ENCODE data around the gene MTOR. TPM values are rescaled to one million over a fixed set of nuclear protein-coding genes. Genes with fewer than 3 reads are reported as not detected.

Gene MTOR
- total and polyA plus RNA-seq, 4 donors = 15.1 to 36.6 (median 26.9) TPM

GRCh38 chr1:11252538-11252937 is 9.8 kb downstream of the MTOR start:
- Histone ChIP-seq H3K36me3 (ENCODE audit: control insufficient read depth in 4 of 4, insufficient read depth in 4 of 4, low read length in 4 of 4) (peaks cover 25 to 46% (median 41%) of the 10 kb centered on the region in 4 donors), H3K27me3 (ENCODE audit: control insufficient read depth in 3 of 3, insufficient read depth in 3 of 3, low read length in 2 of 3) (no peaks in the 10 kb centered on the region), H3K4me3 (no peak overlapping the region), H3K4me1 (ENCODE audit: control insufficient read depth in 5 of 5, insufficient read depth in 5 of 5, low read length in 5 of 5) (no peaks in the 10 kb centered on the region), H3K9me3 (ENCODE audit: control insufficient read depth in 4 of 4, insufficient read depth in 3 of 4, low read length in 3 of 4) (no peaks in the 10 kb centered on the region), H3K9ac (ENCODE audit: insufficient read depth in 1 of 2, low read length in 2 of 2) (no peak overlapping the region), H3K27ac (ENCODE audit: low read depth in 1 of 2, low read length in 1 of 2) (no peak overlapping the region)
- ATAC-seq (ENCODE audit: insufficient read depth, low FRiP score) (no peak), DNase-seq (no peak)
- TF ChIP-seq CTCF (IDR thresholded peaks at IDR 0.05; ENCODE audit: control extremely low read depth, extremely low read depth) = no peak
- 97% methylated on average over 8 of the region's 8 CpGs for WGBS, 2 donors

- H3K36me3 ChIP-seq (ENCODE audit: control insufficient read depth in 4 of 4, insufficient read depth in 4 of 4, low read length in 4 of 4) = peaks cover 35 to 45% (median 41%) of the 10 kb centered on the region in 4 donors
These were observed 14.2 kb downstream of the MTOR start for GRCh38 chr1:11248169-11248568.

GRCh38 chr1:11245904-11246719 is 16.2 kb downstream of the MTOR start:
- Histone ChIP-seq H3K4me3 (no peak overlapping the region), H3K27me3 (ENCODE audit: control insufficient read depth in 3 of 3, insufficient read depth in 3 of 3, low read length in 2 of 3) (no peaks in the 10 kb centered on the region), H3K36me3 (ENCODE audit: control insufficient read depth in 4 of 4, insufficient read depth in 4 of 4, low read length in 4 of 4) (peaks cover 29 to 44% (median 38%) of the 10 kb centered on the region in 4 donors), H3K27ac (ENCODE audit: low read depth in 1 of 2, low read length in 1 of 2) (no peak overlapping the region), H3K9ac (ENCODE audit: insufficient read depth in 1 of 2, low read length in 2 of 2) (no peak overlapping the region), H3K9me3 (ENCODE audit: control insufficient read depth in 4 of 4, insufficient read depth in 3 of 4, low read length in 3 of 4) (no peaks in the 10 kb centered on the region), H3K4me1 (ENCODE audit: control insufficient read depth in 5 of 5, insufficient read depth in 5 of 5, low read length in 5 of 5) (no peaks in the 10 kb centered on the region)
- WGBS, 2 donors = 87 to 89% methylated on average over 7 of the region's 7 CpGs
- no peak for TF ChIP-seq CTCF (IDR thresholded peaks at IDR 0.05; ENCODE audit: control extremely low read depth, extremely low read depth)
- ATAC-seq (ENCODE audit: insufficient read depth, low FRiP score) (no peak), DNase-seq (no peak)

More at GRCh38 chr1:11248169-11248568, 14.2 kb downstream of the MTOR start:
- H3K27ac ChIP-seq (ENCODE audit: low read depth in 1 of 2, low read length in 1 of 2) = no peak overlapping the region
- no peaks in the 10 kb centered on the region for H3K27me3 ChIP-seq (ENCODE audit: control insufficient read depth in 3 of 3, insufficient read depth in 3 of 3, low read length in 2 of 3)
- no peak for DNase-seq
- TF ChIP-seq CTCF (IDR thresholded peaks at IDR 0.05; ENCODE audit: control extremely low read depth, extremely low read depth) = no peak
- ATAC-seq (ENCODE audit: insufficient read depth, low FRiP score) = no peak
- H3K4me3 ChIP-seq = no peak overlapping the region
- H3K4me1 ChIP-seq (ENCODE audit: control insufficient read depth in 5 of 5, insufficient read depth in 5 of 5, low read length in 5 of 5) = no peaks in the 10 kb centered on the region
- no peaks in the 10 kb centered on the region for H3K9me3 ChIP-seq (ENCODE audit: control insufficient read depth in 4 of 4, insufficient read depth in 3 of 4, low read length in 3 of 4)
- 95 to 98% methylated on average over 4 of the region's 4 CpGs for WGBS, 2 donors
- no peak overlapping the region for H3K9ac ChIP-seq (ENCODE audit: insufficient read depth in 1 of 2, low read length in 2 of 2)

Data from lung (tissue), 12 donors.